Coronary artery (tissue), 2 donors: ENCODE measurements around the gene TUSC1.
"Not testable (repeated sequence)": the region's sequence is repeated elsewhere in the genome, so short reads cannot be mapped to it uniquely, and the experiment has no call there.

Source experiments
- DNase-seq: peaks from one replicate; pipeline ENCODE4 v3.0.0-alpha.2; 2017; ENCODE audit warnings: low spot score
- H3K27ac ChIP-seq, 2 donors: fragments of 200-600 bp; sonication (generic); one replicate each; pipeline ENCODE4 v1.5.1; 2016 to 2019
- H3K4me3 ChIP-seq: fragments of 200-600 bp; sonication (generic); 2 replicates; pipeline ENCODE4 v1.5.1; 2016; ENCODE audit warnings: mild to moderate bottlenecking, moderate library complexity
- CTCF ChIP-seq: fragments of 200-600 bp; sonication (generic); IDR thresholded peaks from one replicate; pipeline ENCODE4 v1.5.1; 2019; ENCODE audit warnings: antibody characterized with exemption

The TUSC1 gene

GRCh38 chr9:25703701-25704357 lies 25.6 kb upstream of the TUSC1 start:
- DNase-seq: no peak
- no peak for TF ChIP-seq CTCF
- Histone ChIP-seq H3K4me3 (no peak overlapping the region), H3K27ac (peak overlapping the region in 1 of 2 donors; percentile 9)

- no peak overlapping the region for H3K27ac ChIP-seq
- no peak for DNase-seq
- TF ChIP-seq CTCF: no peak
- no peak overlapping the region for H3K4me3 ChIP-seq
Observed at GRCh38 chr9:25702536-25702935, 24.3 kb upstream of the TUSC1 start.

- H3K27ac ChIP-seq: peak overlapping the region in 1 of 2 donors; percentile 7
- H3K4me3 ChIP-seq, DNase-seq: not testable (repeated sequence)
Observed at GRCh38 chr9:25700899-25701298, 22.7 kb upstream of the TUSC1 start.

GRCh38 chr9:25700430-25700829 lies 22.2 kb upstream of the TUSC1 start:
- TF ChIP-seq CTCF: no peak
- H3K27ac ChIP-seq: no peak overlapping the region
- DNase-seq: no peak
- no peak overlapping the region for H3K4me3 ChIP-seq

GRCh38 chr9:25691786-25692185 lies 13.5 kb upstream of the TUSC1 start:
- no peak for TF ChIP-seq CTCF
- Histone ChIP-seq H3K4me3 (no peak overlapping the region), H3K27ac (no peak overlapping the region)
- no peak for DNase-seq

- H3K4me3 ChIP-seq: no peak overlapping the region
- DNase-seq: no peak
- no peak for TF ChIP-seq CTCF
Observed at GRCh38 chr9:25684321-25684720, 6.1 kb upstream of the TUSC1 start.

GRCh38 chr9:25681266-25681665 lies 3.0 kb upstream of the TUSC1 start:
- no peak for DNase-seq
- H3K27ac ChIP-seq: peak overlapping the region; percentile 47 to 59
- TF ChIP-seq CTCF: no peak
- H3K4me3 ChIP-seq: no peak overlapping the region

More at GRCh38 chr9:25684321-25684720, 6.1 kb upstream of the TUSC1 start:
- H3K27ac ChIP-seq: no peak overlapping the region
